H9 (cell line): ENCODE measurements around the gene CDYL2. TPM values are rescaled to one million over a fixed set of nuclear protein-coding genes. Genes with fewer than 3 reads are reported as not detected.

Source experiments
- DNase-seq: peaks from one replicate; pipeline ENCODE4 v3.0.0-alpha.2; 2017
- H2AFZ ChIP-seq: one replicate; pipeline ENCODE4 v1.6.1; 2013; ENCODE audit warnings: mild to moderate bottlenecking, low read length, control low read depth, moderate library complexity
- H2AK5ac ChIP-seq: 2 replicates; pipeline ENCODE4 v1.6.1; 2013; ENCODE audit warnings: low read length, control low read depth, mixed read lengths; ENCODE audit not compliant: insufficient read length
- H2BK120ac ChIP-seq: one replicate; pipeline ENCODE4 v1.6.1; 2013; ENCODE audit warnings: low read depth, mild to moderate bottlenecking, low read length, control low read depth, inconsistent platforms; ENCODE audit not compliant: poor library complexity, severe bottlenecking
- H2BK12ac ChIP-seq: 2 replicates; pipeline ENCODE4 v1.6.1; 2013; ENCODE audit warnings: low read length, control low read depth, mixed read lengths, low read depth; ENCODE audit not compliant: insufficient read length
- H2BK15ac ChIP-seq: 2 replicates; pipeline ENCODE4 v1.6.1; 2013; ENCODE audit warnings: low read depth, low read length, control low read depth
- H2BK20ac ChIP-seq: one replicate; pipeline ENCODE4 v1.6.1; 2013; ENCODE audit warnings: low read depth, mild to moderate bottlenecking, low read length, control low read depth, inconsistent platforms; ENCODE audit not compliant: poor library complexity, severe bottlenecking
- H2BK5ac ChIP-seq: 2 replicates; pipeline ENCODE4 v1.6.1; 2013; ENCODE audit warnings: low read length, control low read depth, mixed read lengths; ENCODE audit not compliant: insufficient read length
- H3K14ac ChIP-seq: 2 replicates; pipeline ENCODE4 v1.6.1; 2013; ENCODE audit warnings: low read length, control low read depth; ENCODE audit not compliant: insufficient read depth
- H3K18ac ChIP-seq: 2 replicates; pipeline ENCODE4 v1.6.1; 2013; ENCODE audit warnings: low read depth, mild to moderate bottlenecking, mixed read lengths, low read length, control low read depth; ENCODE audit not compliant: insufficient read length
- H3K23ac ChIP-seq: 2 replicates; pipeline ENCODE4 v1.6.1; 2013; ENCODE audit warnings: low read length, control low read depth, mixed read lengths, low read depth; ENCODE audit not compliant: insufficient read length
- H3K23me2 ChIP-seq: 2 replicates; pipeline ENCODE4 v1.6.1; 2013; ENCODE audit warnings: low read depth, mild to moderate bottlenecking, mixed read lengths, low read length, control low read depth; ENCODE audit not compliant: insufficient read length, poor library complexity, severe bottlenecking
- H3K27ac ChIP-seq: 2 replicates; pipeline ENCODE4 v1.5.1; 2013; ENCODE audit warnings: low read length, control low read depth, mixed read lengths, low read depth; ENCODE audit not compliant: insufficient read length
- H3K27me3 ChIP-seq: 2 replicates; pipeline ENCODE4 v1.6.1; 2013; ENCODE audit warnings: low read length, control low read depth, inconsistent platforms; ENCODE audit not compliant: insufficient read depth
- H3K4ac ChIP-seq: 2 replicates; pipeline ENCODE4 v1.6.1; 2013; ENCODE audit warnings: low read depth, mild to moderate bottlenecking, control low read depth, inconsistent platforms, low read length, moderate library complexity
- H3K4me1 ChIP-seq: 2 replicates; pipeline ENCODE4 v1.6.1; 2013; ENCODE audit warnings: low read length, control low read depth, inconsistent platforms; ENCODE audit not compliant: insufficient read depth
- H3K4me2 ChIP-seq: 2 replicates; pipeline ENCODE4 v1.6.1; 2013; ENCODE audit warnings: low read length, control low read depth, mixed read lengths; ENCODE audit not compliant: insufficient read length, insufficient read depth
- H3K56ac ChIP-seq: 2 replicates; pipeline ENCODE4 v1.6.1; 2013; ENCODE audit warnings: low read depth, mild to moderate bottlenecking, mixed read lengths, low read length, control low read depth; ENCODE audit not compliant: insufficient read length
- H3K79me1 ChIP-seq: 2 replicates; pipeline ENCODE4 v1.6.1; 2013; ENCODE audit warnings: low read depth, mild to moderate bottlenecking, moderate library complexity, low read length, control low read depth, inconsistent platforms; ENCODE audit not compliant: insufficient read depth, poor library complexity, severe bottlenecking
- H3K79me2 ChIP-seq: 2 replicates; pipeline ENCODE4 v1.6.1; 2013; ENCODE audit warnings: low read length, control low read depth, inconsistent platforms; ENCODE audit not compliant: insufficient read depth
- H3K9ac ChIP-seq: 2 replicates; pipeline ENCODE4 v1.6.1; 2013; ENCODE audit warnings: low read length, control low read depth, mixed read lengths; ENCODE audit not compliant: insufficient read length; ENCODE audit errors: extremely low read depth
- H3K9me3 ChIP-seq: one replicate; pipeline ENCODE4 v1.6.1; 2013; ENCODE audit warnings: low read depth, low read length, inconsistent platforms; ENCODE audit not compliant: control insufficient read depth
- H3T11ph ChIP-seq: one replicate; pipeline ENCODE4 v1.6.1; 2013; ENCODE audit warnings: mild to moderate bottlenecking, low read length, control low read depth, inconsistent platforms
- H4K20me1 ChIP-seq: one replicate; pipeline ENCODE4 v1.6.1; 2013; ENCODE audit not compliant: control insufficient read depth, insufficient read length, insufficient read depth
- H4K5ac ChIP-seq: 2 replicates; pipeline ENCODE4 v1.6.1; 2013; ENCODE audit warnings: low read depth, mild to moderate bottlenecking, mixed read lengths, low read length, control low read depth; ENCODE audit not compliant: insufficient read length
- H4K8ac ChIP-seq: replicated peaks from 2 replicates; pipeline ENCODE4 v1.6.1; 2013; ENCODE audit warnings: low read length, control low read depth, mixed read lengths, low read depth; ENCODE audit not compliant: insufficient read length
- H4K91ac ChIP-seq: 2 replicates; pipeline ENCODE4 v1.6.1; 2013; ENCODE audit warnings: low read depth, mild to moderate bottlenecking, moderate library complexity, mixed read lengths, low read length, control low read depth; ENCODE audit not compliant: insufficient read length
- H3K27ac Mint-ChIP-seq, 3 experiments: 2 replicates in 2 of 3; 3 replicates in 1 of 3; pipeline ENCODE4 v1.8.0; 2020 to 2021; ENCODE audit warnings: mixed read lengths in 3 of 3, mild to moderate bottlenecking in 1 of 3, moderate library complexity in 1 of 3
- H3K27me3 Mint-ChIP-seq: 2 replicates; pipeline ENCODE4 v1.8.0; 2021; ENCODE audit warnings: low read depth, mild to moderate bottlenecking, moderate library complexity, mixed read lengths
- H3K36me3 Mint-ChIP-seq, 3 experiments: 2 replicates in 2 of 3; 3 replicates in 1 of 3; pipeline ENCODE4 v1.8.0; 2020 to 2021; ENCODE audit warnings: low read depth in 3 of 3, mixed read lengths in 3 of 3; ENCODE audit not compliant: insufficient read depth in 1 of 3
- H3K4me1 Mint-ChIP-seq, 2 experiments: 2 replicates each; pipeline ENCODE4 v1.8.0; 2020; ENCODE audit warnings: mixed read lengths in 2 of 2
- H3K4me3 Mint-ChIP-seq, 2 experiments: 2 replicates in 1 of 2; 3 replicates in 1 of 2; pipeline ENCODE4 v1.8.0; 2020 to 2021; ENCODE audit warnings: mild to moderate bottlenecking in 2 of 2, mixed read lengths in 2 of 2, moderate library complexity in 1 of 2
- H3K9me3 Mint-ChIP-seq, 2 experiments: 2 replicates in 1 of 2; 3 replicates in 1 of 2; pipeline ENCODE4 v1.8.0; 2020; ENCODE audit warnings: mild to moderate bottlenecking in 2 of 2, mixed read lengths in 2 of 2, moderate library complexity in 1 of 2
- WGBS: extraction: QIAGEN DNeasy Blood & Tissue Kit; methylation state at CpG from one replicate; pipeline ENCODE4 v1.1.7; 2013; ENCODE audit warnings: missing lambda C conversion rate, low lambda C conversion rate, mixed read lengths; ENCODE audit not compliant: insufficient read length; ENCODE audit errors: extremely low coverage; 5-methylcytosine and 5-hydroxymethylcytosine counted together
- total RNA-seq: library from RNA; stranded (reverse); gene quantifications from 2 replicates; pipeline ENCODE4 v1.2.1, GENCODE V29; 2021
- TF ChIP-seq, protein P1 (sequence below): fragments of 200-600 bp; sonication (generic); conservative IDR thresholded peaks from 3 replicates; pipeline ENCODE4 v1.8.0; 2021; ENCODE audit warnings: antibody characterized with exemption, mild to moderate bottlenecking

The CDYL2 gene
- total RNA-seq, 1 experiment from 2014 or later = 4.2 TPM

DNA sequence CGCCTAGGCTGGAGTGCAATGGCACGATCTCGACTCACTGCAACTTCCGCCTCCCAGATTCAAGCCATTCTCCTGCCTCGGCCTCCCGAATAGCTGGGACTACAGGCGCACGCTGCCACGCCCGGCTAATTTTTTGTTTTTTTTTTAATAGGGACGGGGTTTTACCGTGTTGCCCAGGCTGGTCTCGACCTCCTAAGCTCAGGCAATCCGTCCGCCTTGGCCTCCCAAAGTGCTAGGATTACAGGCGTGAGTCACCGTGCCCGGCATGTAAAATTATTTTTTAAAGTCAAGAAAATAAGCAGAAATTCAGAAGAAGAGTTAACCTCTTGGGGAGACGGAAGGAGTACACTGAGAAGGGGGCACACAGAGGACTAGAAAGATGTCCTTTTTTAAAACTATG lies 27.5 kb downstream of the CDYL2 start:
- WGBS = no CpG with 5 or more reads among the region's 19 CpGs
- peaks cover 5 to 7% of the 10 kb centered on the region in 2 experiments; a peak in 3 of 5 replicates for H3K9me3 Mint-ChIP-seq

More for the DNA sequence above, 27.5 kb downstream of the CDYL2 start:
- Histone ChIP-seq H2AFZ (no peak overlapping the region), H2BK120ac (no peak overlapping the region), H2BK20ac (no peak overlapping the region), H3K9ac (no peak overlapping the region), H3K4ac (no peak overlapping the region), H3K56ac (no peak overlapping the region), H4K91ac (no peak overlapping the region), H3K4me1 (no peaks in the 10 kb centered on the region), H4K8ac (no peak overlapping the region), H4K20me1 (no peaks in the 10 kb centered on the region), H4K5ac (no peak overlapping the region), H3K27me3 (no peaks in the 10 kb centered on the region), H3K4me2 (no peak overlapping the region), H3K9me3 (no peaks in the 10 kb centered on the region), H3K23ac (no peak overlapping the region), H3K18ac (no peak overlapping the region), H3T11ph (no peak overlapping the region), H2BK15ac (no peak overlapping the region), H2AK5ac (no peak overlapping the region), H3K23me2 (no peaks in the 10 kb centered on the region), H2BK5ac (no peak overlapping the region), H3K14ac (no peak overlapping the region), H3K79me1 (no peaks in the 10 kb centered on the region), H2BK12ac (no peak overlapping the region), H3K79me2 (no peaks in the 10 kb centered on the region), H3K27ac (no peak overlapping the region)
- Mint-ChIP-seq H3K27me3 (no peaks in the 10 kb centered on the region), H3K4me1 (no peaks in the 10 kb centered on the region), H3K27ac (no peak overlapping the region; a peak in 1 of 7 replicates), H3K4me3 (no peak overlapping the region), H3K36me3 (peaks cover 0 to 4% (median 0%) of the 10 kb centered on the region in 3 experiments; a peak in 2 of 7 replicates)
- TF ChIP-seq, protein P1, sequence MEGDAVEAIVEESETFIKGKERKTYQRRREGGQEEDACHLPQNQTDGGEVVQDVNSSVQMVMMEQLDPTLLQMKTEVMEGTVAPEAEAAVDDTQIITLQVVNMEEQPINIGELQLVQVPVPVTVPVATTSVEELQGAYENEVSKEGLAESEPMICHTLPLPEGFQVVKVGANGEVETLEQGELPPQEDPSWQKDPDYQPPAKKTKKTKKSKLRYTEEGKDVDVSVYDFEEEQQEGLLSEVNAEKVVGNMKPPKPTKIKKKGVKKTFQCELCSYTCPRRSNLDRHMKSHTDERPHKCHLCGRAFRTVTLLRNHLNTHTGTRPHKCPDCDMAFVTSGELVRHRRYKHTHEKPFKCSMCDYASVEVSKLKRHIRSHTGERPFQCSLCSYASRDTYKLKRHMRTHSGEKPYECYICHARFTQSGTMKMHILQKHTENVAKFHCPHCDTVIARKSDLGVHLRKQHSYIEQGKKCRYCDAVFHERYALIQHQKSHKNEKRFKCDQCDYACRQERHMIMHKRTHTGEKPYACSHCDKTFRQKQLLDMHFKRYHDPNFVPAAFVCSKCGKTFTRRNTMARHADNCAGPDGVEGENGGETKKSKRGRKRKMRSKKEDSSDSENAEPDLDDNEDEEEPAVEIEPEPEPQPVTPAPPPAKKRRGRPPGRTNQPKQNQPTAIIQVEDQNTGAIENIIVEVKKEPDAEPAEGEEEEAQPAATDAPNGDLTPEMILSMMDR = no peak
- DNase-seq = no peak
